ENCODE data around the gene STPG2.

The STPG2 gene

GRCh38 chr4:97525236-97525635 is 618.0 kb downstream of the STPG2 start:
- no peaks in the 10 kb centered on the region for H3K4me1 Mint-ChIP-seq (ENCODE audit: low read depth)
- no peaks in the 10 kb centered on the region for H3K36me3 Mint-ChIP-seq (ENCODE audit: low read depth)
- peaks cover 8% of the 10 kb centered on the region for H3K9me3 Mint-ChIP-seq
- no peaks in the 10 kb centered on the region for H3K27me3 Mint-ChIP-seq
- no peak overlapping the region for H3K4me3 Mint-ChIP-seq
- H3K27ac Mint-ChIP-seq, result no peak overlapping the region

GRCh38 chr4:97517939-97518338 is 625.3 kb downstream of the STPG2 start:
- H3K27me3 Mint-ChIP-seq, result no peaks in the 10 kb centered on the region
- H3K4me1 Mint-ChIP-seq (ENCODE audit: low read depth), result no peaks in the 10 kb centered on the region
- H3K4me3 Mint-ChIP-seq, result no peak overlapping the region
- H3K36me3 Mint-ChIP-seq (ENCODE audit: low read depth), result no peaks in the 10 kb centered on the region
- H3K27ac Mint-ChIP-seq, result no peak overlapping the region
- H3K9me3 Mint-ChIP-seq, result peaks cover 8% of the 10 kb centered on the region

- Mint-ChIP-seq H3K9me3 (peaks cover 2% of the 10 kb centered on the region), H3K4me3 (no peak overlapping the region), H3K27me3 (no peaks in the 10 kb centered on the region), H3K27ac (no peak overlapping the region), H3K36me3 (ENCODE audit: low read depth) (no peaks in the 10 kb centered on the region), H3K4me1 (ENCODE audit: low read depth) (no peaks in the 10 kb centered on the region)
Measured at GRCh38 chr4:97513917-97514316, 629.4 kb downstream of the STPG2 start.
